K562 (cell line): ENCODE results near the gene LAMB1. TPM values are rescaled to one million over a fixed set of nuclear protein-coding genes. Genes with fewer than 3 reads are reported as not detected.
A peak's percentile ranks its signal among the peaks of the same experiment; 100 is the strongest.

ENCODE experiments used
- C11orf30 ChIP-seq: fragments of 450-650 bp; IDR thresholded peaks from 2 replicates; pipeline ENCODE4 v1.6.1; 2016; ENCODE audit warnings: low read depth, mild to moderate bottlenecking
- CSDE1 ChIP-seq, 2 experiments: fragments of 450-650 bp; IDR thresholded peaks; 2 replicates each; pipeline ENCODE4 v1.6.1; 2016; ENCODE audit warnings: mild to moderate bottlenecking in 1 of 2
- DDX20 ChIP-seq: fragments of 450-650 bp; IDR thresholded peaks from 2 replicates; pipeline ENCODE4 v1.6.1; 2016; ENCODE audit warnings: missing genetic modification characterization, low read depth, mild to moderate bottlenecking, missing compliant biosample characterization, moderate library complexity
- ESRRB ChIP-seq: fragments of 250-450 bp; sonication (Bioruptor Pico); IDR thresholded peaks from 2 replicates; pipeline ENCODE4 v1.5.0; 2020; ENCODE audit warnings: mild to moderate bottlenecking, moderate library complexity, borderline replicate concordance
- LARP7 ChIP-seq: fragments of 450-650 bp; IDR thresholded peaks from 2 replicates; pipeline ENCODE4 v1.6.1; 2016
- MAFK ChIP-seq: IDR thresholded peaks from 2 replicates; pipeline ENCODE4 v1.6.1; 2011; ENCODE audit warnings: low read length, improper control_type of control experiment
- NEUROD1 ChIP-seq: fragments of 150-350 bp; IDR thresholded peaks from 2 replicates; pipeline ENCODE4 v1.6.1; 2014; ENCODE audit warnings: borderline replicate concordance, low read length, low read depth; ENCODE audit not compliant: partially characterized antibody
- RFX5 ChIP-seq: IDR thresholded peaks from 2 replicates; pipeline ENCODE4 v1.6.1; 2011; ENCODE audit warnings: low read depth, mild to moderate bottlenecking, improper control_type of control experiment, low read length
- ZNF311 ChIP-seq: fragments of 250-450 bp; sonication (Bioruptor Pico); IDR thresholded peaks from 2 replicates; pipeline ENCODE4 v1.4.0; 2020; ENCODE audit warnings: mild to moderate bottlenecking, moderate library complexity
- ZNF583 ChIP-seq: fragments of 250-450 bp; sonication (Bioruptor Pico); IDR thresholded peaks from 2 replicates; pipeline ENCODE4 v1.4.0; 2020
- ZNF699 ChIP-seq: fragments of 250-450 bp; sonication (Bioruptor Pico); IDR thresholded peaks from 2 replicates; pipeline ENCODE4 v1.8.0; 2021; ENCODE audit warnings: mild to moderate bottlenecking, moderate library complexity; ENCODE audit not compliant: insufficient replicate concordance
- polyA plus RNA-seq, 8 experiments: library from polyadenylated mRNA; depleted of rRNA in 4 of 8; stranded (reverse) in 5 of 8; unstranded in 3 of 8; fragments of >200 nt; fragmentation: Nextera tagmentation in 2 of 8; fragmentation: Illumina TruSeq in 1 of 8; extraction: Ambion mirVana in 2 of 8; extraction: Trizol in 1 of 8; gene quantifications; 2 replicates each; pipeline versions ENCODE4 v1.2.1 to v1.2.3, GENCODE V29; 2011 to 2014; ENCODE audit warnings: inconsistent platforms in 1 of 8, missing spikeins in 1 of 8
- total RNA-seq, 7 experiments: library from RNA; depleted of rRNA in 6 of 7; stranded (reverse); fragments of >200 nt in 6 of 7; fragmentation: Illumina TruSeq in 2 of 7; extraction: Trizol in 2 of 7; gene quantifications; 2 replicates each; pipeline versions ENCODE4 v1.2.1 to v1.2.3, GENCODE V29; 2011 to 2021; ENCODE audit warnings: low replicate concordance in 1 of 7
- TF ChIP-seq, protein P1 (sequence below): sonication (generic); formaldehyde crosslinking; IDR thresholded peaks from 2 replicates; pipeline ENCODE4 v1.8.0; 2022; ENCODE audit warnings: mild to moderate bottlenecking, missing genetic modification reagents, borderline replicate concordance
- TF ChIP-seq, protein P2 (sequence below): fragments of 450-650 bp; formaldehyde crosslinking; conservative IDR thresholded peaks from 2 replicates; pipeline ENCODE4 v1.4.0; 2022; ENCODE audit warnings: mild to moderate bottlenecking, missing genetic modification characterization
- TF ChIP-seq, protein P3 (sequence below): fragments of 450-650 bp; conservative IDR thresholded peaks from 2 replicates; pipeline ENCODE4 v1.6.1; 2016; ENCODE audit warnings: missing genetic modification characterization, low read depth, mild to moderate bottlenecking, control low read depth, missing compliant biosample characterization
- TF ChIP-seq, protein P4 (sequence below): sonication (generic); formaldehyde crosslinking; IDR thresholded peaks from 2 replicates; pipeline ENCODE4 v1.8.0; 2022; ENCODE audit warnings: mild to moderate bottlenecking, missing genetic modification reagents
- TF ChIP-seq, protein P5 (sequence below): sonication (generic); formaldehyde crosslinking; IDR thresholded peaks from 2 replicates; pipeline ENCODE4 v1.8.1; 2023; ENCODE audit warnings: mild to moderate bottlenecking, missing genetic modification reagents, moderate library complexity
- TF ChIP-seq, protein P6 (sequence below): sonication (generic); formaldehyde crosslinking; IDR thresholded peaks from 2 replicates; pipeline ENCODE4 v1.8.1; 2023; ENCODE audit warnings: mild to moderate bottlenecking, missing genetic modification reagents

Gene LAMB1
- total and polyA plus RNA-seq, 9 of the 15 experiments (the other 6 are each of a cell fraction or from before 2014, with no cell fraction given), result 6.0 to 17.7 (median 12.3) TPM

DNA sequence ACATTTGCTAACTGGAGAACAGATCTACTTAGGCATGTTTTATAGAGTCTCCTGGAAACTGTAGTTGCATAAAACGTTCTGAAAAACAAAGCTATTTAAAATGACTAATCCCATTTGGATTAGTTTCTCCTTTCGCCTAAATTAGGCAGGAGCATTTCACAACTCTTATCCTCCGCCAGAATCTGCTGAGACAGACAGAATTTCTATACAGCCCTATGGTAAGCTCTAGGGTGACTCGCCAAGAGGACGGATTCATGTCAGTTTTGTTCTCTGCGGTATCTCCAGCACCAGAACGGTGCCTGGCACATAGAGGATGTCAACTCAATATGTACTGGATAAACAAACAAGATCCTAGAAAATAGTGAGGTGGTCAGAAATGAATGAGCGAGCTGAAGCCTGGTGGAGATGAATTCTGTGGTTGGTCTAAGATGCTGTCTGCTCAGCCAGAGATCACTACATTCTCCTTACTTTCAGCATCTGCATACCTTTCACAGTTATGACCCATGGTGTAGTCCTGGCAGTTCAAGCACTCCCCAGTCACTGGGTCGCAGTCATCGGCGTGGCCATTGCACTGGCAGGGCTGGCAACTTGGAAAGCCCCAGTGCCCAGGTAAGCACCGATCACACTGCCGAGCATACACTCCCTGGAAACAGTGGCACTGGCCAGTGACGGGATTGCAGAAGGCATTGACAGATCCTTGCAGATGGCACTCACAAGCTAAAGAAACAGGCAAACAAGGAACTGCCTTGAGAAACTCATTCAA, 44.0 kb downstream of the LAMB1 start (continued):
- TF ChIP-seq DDX20, result no peak
- no peak for TF ChIP-seq LARP7
- TF ChIP-seq, protein P1, sequence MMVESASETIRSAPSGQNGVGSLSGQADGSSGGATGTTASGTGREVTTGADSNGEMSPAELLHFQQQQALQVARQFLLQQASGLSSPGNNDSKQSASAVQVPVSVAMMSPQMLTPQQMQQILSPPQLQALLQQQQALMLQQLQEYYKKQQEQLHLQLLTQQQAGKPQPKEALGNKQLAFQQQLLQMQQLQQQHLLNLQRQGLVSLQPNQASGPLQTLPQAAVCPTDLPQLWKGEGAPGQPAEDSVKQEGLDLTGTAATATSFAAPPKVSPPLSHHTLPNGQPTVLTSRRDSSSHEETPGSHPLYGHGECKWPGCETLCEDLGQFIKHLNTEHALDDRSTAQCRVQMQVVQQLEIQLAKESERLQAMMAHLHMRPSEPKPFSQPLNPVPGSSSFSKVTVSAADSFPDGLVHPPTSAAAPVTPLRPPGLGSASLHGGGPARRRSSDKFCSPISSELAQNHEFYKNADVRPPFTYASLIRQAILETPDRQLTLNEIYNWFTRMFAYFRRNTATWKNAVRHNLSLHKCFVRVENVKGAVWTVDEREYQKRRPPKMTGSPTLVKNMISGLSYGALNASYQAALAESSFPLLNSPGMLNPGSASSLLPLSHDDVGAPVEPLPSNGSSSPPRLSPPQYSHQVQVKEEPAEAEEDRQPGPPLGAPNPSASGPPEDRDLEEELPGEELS (CRISPR knock-in tag), result no peak
- no peak for TF ChIP-seq ZNF699 (CRISPR knock-in tag)
- peak; percentile 78 for TF ChIP-seq C11orf30
- TF ChIP-seq CSDE1 (IDR thresholded peaks at IDR 0.05), result no peak
- TF ChIP-seq NEUROD1, result no peak
- TF ChIP-seq, protein P2, sequence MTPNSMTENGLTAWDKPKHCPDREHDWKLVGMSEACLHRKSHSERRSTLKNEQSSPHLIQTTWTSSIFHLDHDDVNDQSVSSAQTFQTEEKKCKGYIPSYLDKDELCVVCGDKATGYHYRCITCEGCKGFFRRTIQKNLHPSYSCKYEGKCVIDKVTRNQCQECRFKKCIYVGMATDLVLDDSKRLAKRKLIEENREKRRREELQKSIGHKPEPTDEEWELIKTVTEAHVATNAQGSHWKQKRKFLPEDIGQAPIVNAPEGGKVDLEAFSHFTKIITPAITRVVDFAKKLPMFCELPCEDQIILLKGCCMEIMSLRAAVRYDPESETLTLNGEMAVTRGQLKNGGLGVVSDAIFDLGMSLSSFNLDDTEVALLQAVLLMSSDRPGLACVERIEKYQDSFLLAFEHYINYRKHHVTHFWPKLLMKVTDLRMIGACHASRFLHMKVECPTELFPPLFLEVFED, result no peak
- TF ChIP-seq, protein P3, sequence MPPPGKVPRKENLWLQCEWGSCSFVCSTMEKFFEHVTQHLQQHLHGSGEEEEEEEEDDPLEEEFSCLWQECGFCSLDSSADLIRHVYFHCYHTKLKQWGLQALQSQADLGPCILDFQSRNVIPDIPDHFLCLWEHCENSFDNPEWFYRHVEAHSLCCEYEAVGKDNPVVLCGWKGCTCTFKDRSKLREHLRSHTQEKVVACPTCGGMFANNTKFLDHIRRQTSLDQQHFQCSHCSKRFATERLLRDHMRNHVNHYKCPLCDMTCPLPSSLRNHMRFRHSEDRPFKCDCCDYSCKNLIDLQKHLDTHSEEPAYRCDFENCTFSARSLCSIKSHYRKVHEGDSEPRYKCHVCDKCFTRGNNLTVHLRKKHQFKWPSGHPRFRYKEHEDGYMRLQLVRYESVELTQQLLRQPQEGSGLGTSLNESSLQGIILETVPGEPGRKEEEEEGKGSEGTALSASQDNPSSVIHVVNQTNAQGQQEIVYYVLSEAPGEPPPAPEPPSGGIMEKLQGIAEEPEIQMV (tag), result no peak
- TF ChIP-seq, protein P4, sequence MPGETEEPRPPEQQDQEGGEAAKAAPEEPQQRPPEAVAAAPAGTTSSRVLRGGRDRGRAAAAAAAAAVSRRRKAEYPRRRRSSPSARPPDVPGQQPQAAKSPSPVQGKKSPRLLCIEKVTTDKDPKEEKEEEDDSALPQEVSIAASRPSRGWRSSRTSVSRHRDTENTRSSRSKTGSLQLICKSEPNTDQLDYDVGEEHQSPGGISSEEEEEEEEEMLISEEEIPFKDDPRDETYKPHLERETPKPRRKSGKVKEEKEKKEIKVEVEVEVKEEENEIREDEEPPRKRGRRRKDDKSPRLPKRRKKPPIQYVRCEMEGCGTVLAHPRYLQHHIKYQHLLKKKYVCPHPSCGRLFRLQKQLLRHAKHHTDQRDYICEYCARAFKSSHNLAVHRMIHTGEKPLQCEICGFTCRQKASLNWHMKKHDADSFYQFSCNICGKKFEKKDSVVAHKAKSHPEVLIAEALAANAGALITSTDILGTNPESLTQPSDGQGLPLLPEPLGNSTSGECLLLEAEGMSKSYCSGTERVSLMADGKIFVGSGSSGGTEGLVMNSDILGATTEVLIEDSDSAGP (CRISPR knock-in tag), result no peak
- TF ChIP-seq, protein P5, sequence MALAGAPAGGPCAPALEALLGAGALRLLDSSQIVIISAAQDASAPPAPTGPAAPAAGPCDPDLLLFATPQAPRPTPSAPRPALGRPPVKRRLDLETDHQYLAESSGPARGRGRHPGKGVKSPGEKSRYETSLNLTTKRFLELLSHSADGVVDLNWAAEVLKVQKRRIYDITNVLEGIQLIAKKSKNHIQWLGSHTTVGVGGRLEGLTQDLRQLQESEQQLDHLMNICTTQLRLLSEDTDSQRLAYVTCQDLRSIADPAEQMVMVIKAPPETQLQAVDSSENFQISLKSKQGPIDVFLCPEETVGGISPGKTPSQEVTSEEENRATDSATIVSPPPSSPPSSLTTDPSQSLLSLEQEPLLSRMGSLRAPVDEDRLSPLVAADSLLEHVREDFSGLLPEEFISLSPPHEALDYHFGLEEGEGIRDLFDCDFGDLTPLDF (CRISPR knock-in tag), result no peak
- TF ChIP-seq ZNF583 (CRISPR knock-in tag), result no peak
- TF ChIP-seq ZNF311 (CRISPR knock-in tag), result no peak
- TF ChIP-seq ESRRB (CRISPR knock-in tag), result no peak
- peak; percentile 73 for TF ChIP-seq MAFK
- TF ChIP-seq, protein P6, sequence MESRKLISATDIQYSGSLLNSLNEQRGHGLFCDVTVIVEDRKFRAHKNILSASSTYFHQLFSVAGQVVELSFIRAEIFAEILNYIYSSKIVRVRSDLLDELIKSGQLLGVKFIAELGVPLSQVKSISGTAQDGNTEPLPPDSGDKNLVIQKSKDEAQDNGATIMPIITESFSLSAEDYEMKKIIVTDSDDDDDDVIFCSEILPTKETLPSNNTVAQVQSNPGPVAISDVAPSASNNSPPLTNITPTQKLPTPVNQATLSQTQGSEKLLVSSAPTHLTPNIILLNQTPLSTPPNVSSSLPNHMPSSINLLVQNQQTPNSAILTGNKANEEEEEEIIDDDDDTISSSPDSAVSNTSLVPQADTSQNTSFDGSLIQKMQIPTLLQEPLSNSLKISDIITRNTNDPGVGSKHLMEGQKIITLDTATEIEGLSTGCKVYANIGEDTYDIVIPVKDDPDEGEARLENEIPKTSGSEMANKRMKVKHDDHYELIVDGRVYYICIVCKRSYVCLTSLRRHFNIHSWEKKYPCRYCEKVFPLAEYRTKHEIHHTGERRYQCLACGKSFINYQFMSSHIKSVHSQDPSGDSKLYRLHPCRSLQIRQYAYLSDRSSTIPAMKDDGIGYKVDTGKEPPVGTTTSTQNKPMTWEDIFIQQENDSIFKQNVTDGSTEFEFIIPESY (CRISPR knock-in tag), result 0 out of 2 replicates have a peak, but pooled peaks have one; percentile 27
- TF ChIP-seq RFX5, result no peak
